OCI-M2 (cell line): ENCODE data around the gene LGALS3.

Source experiments
- DNase-seq: peaks from one replicate; lab custom pipeline; 2025; ENCODE audit not compliant: unreplicated experiment; lab: John Stamatoyannopoulos, UW

Gene LGALS3

GRCh38 chr14:55188686-55189295, 59.7 kb downstream of the LGALS3 start:
- no peak for DNase-seq

GRCh38 chr14:55190906-55191202, 61.8 kb downstream of the LGALS3 start:
- no peak for DNase-seq

GRCh38 chr14:55191203-55192053, 62.4 kb downstream of the LGALS3 start, which contains the start of gene DLGAP5:
TSS of gene DLGAP5 (minus strand) at chr14:55191585. CDS start at chr14:55189179, 2,406 bp downstream.
- DNase-seq, result peak; percentile 88

GRCh38 chr14:55192054-55192621, 63.1 kb downstream of the LGALS3 start:
- peak; percentile 38 for DNase-seq

- DNase-seq, result no peak
These were observed 65.8 kb downstream of the LGALS3 start for GRCh38 chr14:55194656-55195355.
